Breast epithelium (tissue), 3 donors: ENCODE measurements around the gene DCST2.

Source experiments
- POLR2A ChIP-seq: fragments of 450-650 bp; IDR thresholded peaks from one replicate; pipeline ENCODE4 v1.6.1; 2016; ENCODE audit warnings: antibody characterized with exemption, mild to moderate bottlenecking, moderate library complexity
- POLR2AphosphoS5 ChIP-seq, 3 donors: sonication (generic); formaldehyde crosslinking; IDR thresholded peaks; one replicate each; pipeline ENCODE4 v1.6.1; 2017; ENCODE audit warnings: antibody characterized with exemption in 3 of 3
- TF ChIP-seq, protein P1 (sequence below), 3 donors: fragments of 450-650 bp; IDR thresholded peaks; one replicate each; pipeline ENCODE4 v1.5.1; 2016 to 2017; ENCODE audit warnings: antibody characterized with exemption in 3 of 3, mild to moderate bottlenecking in 3 of 3, moderate library complexity in 3 of 3

DNA sequence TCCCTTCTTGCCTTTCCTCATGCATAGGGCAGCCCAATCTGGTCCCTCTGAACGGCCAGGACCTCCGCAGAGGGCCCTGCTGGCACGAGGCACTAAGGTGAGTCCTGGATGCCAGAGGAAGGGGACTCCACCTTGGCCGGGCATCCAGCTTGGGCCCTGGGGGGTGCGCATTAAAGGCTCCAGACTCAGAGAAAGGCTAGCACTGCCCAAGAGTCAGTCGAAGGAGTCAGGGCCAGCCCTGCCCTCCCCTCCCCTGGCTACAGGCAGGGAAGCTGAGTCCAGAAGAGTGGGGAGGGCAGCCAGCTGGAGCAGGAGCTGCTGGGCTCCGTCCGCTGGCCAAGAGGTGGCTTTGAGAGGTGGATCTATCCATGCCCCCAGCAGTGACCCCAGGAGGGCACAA is 27.2 kb upstream of the DCST2 start:
- TF ChIP-seq POLR2A (no peak), POLR2AphosphoS5 (IDR thresholded peaks at IDR 0.05) (no peak)
- TF ChIP-seq, protein P1, sequence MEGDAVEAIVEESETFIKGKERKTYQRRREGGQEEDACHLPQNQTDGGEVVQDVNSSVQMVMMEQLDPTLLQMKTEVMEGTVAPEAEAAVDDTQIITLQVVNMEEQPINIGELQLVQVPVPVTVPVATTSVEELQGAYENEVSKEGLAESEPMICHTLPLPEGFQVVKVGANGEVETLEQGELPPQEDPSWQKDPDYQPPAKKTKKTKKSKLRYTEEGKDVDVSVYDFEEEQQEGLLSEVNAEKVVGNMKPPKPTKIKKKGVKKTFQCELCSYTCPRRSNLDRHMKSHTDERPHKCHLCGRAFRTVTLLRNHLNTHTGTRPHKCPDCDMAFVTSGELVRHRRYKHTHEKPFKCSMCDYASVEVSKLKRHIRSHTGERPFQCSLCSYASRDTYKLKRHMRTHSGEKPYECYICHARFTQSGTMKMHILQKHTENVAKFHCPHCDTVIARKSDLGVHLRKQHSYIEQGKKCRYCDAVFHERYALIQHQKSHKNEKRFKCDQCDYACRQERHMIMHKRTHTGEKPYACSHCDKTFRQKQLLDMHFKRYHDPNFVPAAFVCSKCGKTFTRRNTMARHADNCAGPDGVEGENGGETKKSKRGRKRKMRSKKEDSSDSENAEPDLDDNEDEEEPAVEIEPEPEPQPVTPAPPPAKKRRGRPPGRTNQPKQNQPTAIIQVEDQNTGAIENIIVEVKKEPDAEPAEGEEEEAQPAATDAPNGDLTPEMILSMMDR (IDR thresholded peaks at IDR 0.05) = no peak
